Panc1 (cell line): ENCODE results near the gene NTRK3. TPM values are rescaled to one million over a fixed set of nuclear protein-coding genes. Genes with fewer than 3 reads are reported as not detected.

ENCODE experiments used
- ATAC-seq: fragments of 200-7000 bp; cut with Tn5 transposase; 2 replicates; pipeline ENCODE4 v1.9.1; 2020; ENCODE audit warnings: mild to moderate bottlenecking, moderate library complexity
- BruUV-seq: library from RNA; stranded (reverse); fragments of 400-500 nt; replicated peaks from 2 replicates; lab custom pipeline; 2021; lab: Mats Ljungman, UMichigan
- CTCF ChIA-PET: fragments of 300-600 bp; sonication (Branson Sonifier 250); formaldehyde crosslinking; loops from one replicate; lab custom pipeline; 2022; ENCODE audit warnings: antibody characterized with exemption; lab: Charles Lee
- POLR2A ChIA-PET: fragments of 300-600 bp; sonication (Branson Sonifier 250); formaldehyde crosslinking; loops from one replicate; lab custom pipeline; 2022; ENCODE audit warnings: antibody characterized with exemption; lab: Charles Lee
- DNase-seq: peaks from one replicate; pipeline ENCODE4 v3.0.0-alpha.2; 2010; ENCODE audit warnings: low read depth, low spot score
- H3K27ac ChIP-seq: 2 replicates; pipeline ENCODE4 v1.5.1; 2011; ENCODE audit warnings: mild to moderate bottlenecking, low read length, inconsistent platforms
- H3K27me3 ChIP-seq: fragments of 200-500 bp; sonication (Bioruptor generic); 2 replicates; pipeline ENCODE4 v1.6.0; 2014; ENCODE audit warnings: low read length, inconsistent platforms; ENCODE audit not compliant: control insufficient read depth, insufficient read depth
- H3K36me3 ChIP-seq: fragments of 200-500 bp; sonication (Bioruptor generic); 2 replicates; pipeline ENCODE4 v1.5.1; 2014; ENCODE audit warnings: inconsistent platforms, mild to moderate bottlenecking, low read length, moderate library complexity; ENCODE audit not compliant: control insufficient read depth, insufficient read depth
- H3K4me1 ChIP-seq: 2 replicates; pipeline ENCODE4 v1.5.1; 2011; ENCODE audit warnings: inconsistent platforms, mild to moderate bottlenecking, low read length, moderate library complexity; ENCODE audit not compliant: control insufficient read depth, insufficient read depth
- H3K4me3 ChIP-seq, 2 experiments: 2 replicates each; pipeline ENCODE4 v1.5.1; 2011 to 2012; ENCODE audit warnings: low read depth in 2 of 2, low read length in 2 of 2, mild to moderate bottlenecking in 2 of 2, inconsistent platforms in 1 of 2, moderate library complexity in 1 of 2
- H3K9me3 ChIP-seq: fragments of 200-500 bp; sonication (Bioruptor generic); 2 replicates; pipeline ENCODE4 v1.5.1; 2014; ENCODE audit warnings: low read depth, mild to moderate bottlenecking, inconsistent platforms, low read length, moderate library complexity; ENCODE audit not compliant: control insufficient read depth, insufficient read depth
- CTCF ChIP-seq: fragments of 450-650 bp; IDR thresholded peaks from 2 replicates; pipeline ENCODE4 v1.5.1; 2017; ENCODE audit warnings: mild to moderate bottlenecking
- POLR2AphosphoS5 ChIP-seq: IDR thresholded peaks from 2 replicates; pipeline ENCODE4 v1.6.1; 2012; ENCODE audit warnings: mild to moderate bottlenecking, low read depth, low read length, moderate library complexity
- REST ChIP-seq, 2 experiments: IDR thresholded peaks; 2 replicates each; pipeline ENCODE4 v1.6.1; 2011 to 2012; ENCODE audit warnings: low read depth in 2 of 2, control low read depth in 1 of 2, low read length in 1 of 2, mild to moderate bottlenecking in 1 of 2, moderate library complexity in 1 of 2; ENCODE audit not compliant: insufficient read depth in 1 of 2
- SIN3A ChIP-seq: IDR thresholded peaks from 2 replicates; pipeline ENCODE4 v1.6.1; 2012; ENCODE audit warnings: low read depth, mild to moderate bottlenecking, low read length, moderate library complexity, borderline replicate concordance; ENCODE audit not compliant: insufficient read depth
- TCF7L2 ChIP-seq: IDR thresholded peaks from 2 replicates; pipeline ENCODE4 v1.6.1; 2011; ENCODE audit warnings: mild to moderate bottlenecking, low read depth, low read length, inconsistent platforms
- in situ Hi-C: cut with HindIII; loops from 2 replicates; pipeline ENCODE4 v1.10.0; 2016; ENCODE audit warnings: low sequenced_read_pairs, low pct_unique_long_range_greater_than_20kb
- intact Hi-C: fragments of 100-400 bp; cut with micrococcal nuclease; formaldehyde crosslinking; loops from one replicate; pipeline ENCODE4 v1.10.0; 2022; ENCODE audit not compliant: unreplicated experiment
- total RNA-seq: library from RNA; stranded (reverse); gene quantifications from one replicate; pipeline ENCODE4 v1.2.1, GENCODE V29; 2021; ENCODE audit not compliant: unreplicated experiment

The NTRK3 gene
- total RNA-seq, 1 experiment from 2014 or later: not detected

GRCh38 chr15:88108477-88108876 lies 148.1 kb downstream of the NTRK3 start:
- Histone ChIP-seq H3K4me3 (no peak overlapping the region), H3K27me3 (no peaks in the 10 kb centered on the region), H3K4me1 (no peaks in the 10 kb centered on the region), H3K9me3 (no peaks in the 10 kb centered on the region), H3K27ac (no peak overlapping the region), H3K36me3 (no peaks in the 10 kb centered on the region)
- BruUV-seq: no TSS peak
- CTCF ChIA-PET: no interaction called here
- POLR2A ChIA-PET: no interaction called here
- intact Hi-C loops: no loop called here
- no peak for TF ChIP-seq SIN3A
- TF ChIP-seq TCF7L2: no peak
- TF ChIP-seq CTCF: no peak
- no peak for TF ChIP-seq POLR2AphosphoS5
- no peak for TF ChIP-seq REST (IDR thresholded peaks at IDR 0.05; ENCODE audit: insufficient read depth in 1 of 2, low read depth in 2 of 2, low read length in 1 of 2)
- no peak for ATAC-seq
- DNase-seq: no peak
- in situ Hi-C loops: no loop called here

- DNase-seq (no peak), ATAC-seq (no peak)
- Histone ChIP-seq H3K4me1 (no peaks in the 10 kb centered on the region), H3K36me3 (no peaks in the 10 kb centered on the region), H3K9me3 (no peaks in the 10 kb centered on the region), H3K27me3 (no peaks in the 10 kb centered on the region), H3K4me3 (no peak overlapping the region), H3K27ac (no peak overlapping the region)
- POLR2A ChIA-PET: no interaction called here
- BruUV-seq: no TSS peak
- in situ Hi-C loops: no loop called here
- TF ChIP-seq SIN3A: no peak
- TF ChIP-seq TCF7L2: no peak
- TF ChIP-seq POLR2AphosphoS5: no peak
- TF ChIP-seq CTCF: no peak
- TF ChIP-seq REST (IDR thresholded peaks at IDR 0.05; ENCODE audit: insufficient read depth in 1 of 2, low read depth in 2 of 2, low read length in 1 of 2): no peak
- intact Hi-C loops: no loop called here
- CTCF ChIA-PET: no interaction called here
Measured at GRCh38 chr15:88106074-88106473, 150.5 kb downstream of the NTRK3 start.
